ENCODE results near the gene MOGAT1. TPM values are rescaled to one million over a fixed set of nuclear protein-coding genes. Genes with fewer than 3 reads are reported as not detected.

Gene MOGAT1
- total and polyA plus RNA-seq, 9 of the 15 experiments (the other 6 are each of a cell fraction or from before 2014, with no cell fraction given): not detected

DNA sequence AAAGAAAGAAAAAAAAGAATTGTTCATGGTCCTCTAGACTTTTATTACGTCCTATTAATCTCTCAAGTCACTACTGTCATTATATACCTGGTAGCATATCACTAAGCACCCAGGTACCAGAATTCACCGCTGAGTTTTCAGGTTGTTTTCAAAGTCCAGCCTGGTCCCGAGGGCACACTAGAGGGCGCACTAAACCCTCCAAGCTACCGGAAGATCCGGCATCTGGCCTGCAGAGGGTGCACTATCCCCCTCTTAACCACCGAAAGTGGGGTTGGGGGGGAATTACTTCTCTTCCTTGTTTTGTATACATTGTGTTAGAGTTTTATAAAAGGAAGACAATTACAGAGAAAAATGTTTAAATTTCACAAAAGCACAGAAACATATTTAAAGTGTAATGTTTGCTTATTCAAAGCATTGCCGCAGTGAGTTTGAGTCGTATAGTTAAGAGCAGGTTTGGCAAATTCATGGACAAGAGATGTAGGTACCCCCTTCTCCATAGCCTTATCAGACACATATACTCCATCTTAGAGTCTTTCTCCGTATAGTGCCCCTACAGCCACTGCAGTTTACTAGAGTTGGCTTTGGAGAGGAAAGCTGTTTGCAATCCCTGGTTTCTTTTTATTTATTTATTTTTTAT is 19.2 kb downstream of the MOGAT1 start (continued):
- TF ChIP-seq, protein P1, sequence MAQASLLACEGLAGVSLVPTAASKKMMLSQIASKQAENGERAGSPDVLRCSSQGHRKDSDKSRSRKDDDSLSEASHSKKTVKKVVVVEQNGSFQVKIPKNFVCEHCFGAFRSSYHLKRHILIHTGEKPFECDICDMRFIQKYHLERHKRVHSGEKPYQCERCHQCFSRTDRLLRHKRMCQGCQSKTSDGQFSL (CRISPR knock-in tag; IDR thresholded peaks at IDR 0.05): peak; percentile 97
- TF ChIP-seq, protein P1 (tag; IDR thresholded peaks at IDR 0.05): peak in 1 of 2 experiments; percentile 85; a peak in 2 of 4 replicates
- TF ChIP-seq, protein P2, sequence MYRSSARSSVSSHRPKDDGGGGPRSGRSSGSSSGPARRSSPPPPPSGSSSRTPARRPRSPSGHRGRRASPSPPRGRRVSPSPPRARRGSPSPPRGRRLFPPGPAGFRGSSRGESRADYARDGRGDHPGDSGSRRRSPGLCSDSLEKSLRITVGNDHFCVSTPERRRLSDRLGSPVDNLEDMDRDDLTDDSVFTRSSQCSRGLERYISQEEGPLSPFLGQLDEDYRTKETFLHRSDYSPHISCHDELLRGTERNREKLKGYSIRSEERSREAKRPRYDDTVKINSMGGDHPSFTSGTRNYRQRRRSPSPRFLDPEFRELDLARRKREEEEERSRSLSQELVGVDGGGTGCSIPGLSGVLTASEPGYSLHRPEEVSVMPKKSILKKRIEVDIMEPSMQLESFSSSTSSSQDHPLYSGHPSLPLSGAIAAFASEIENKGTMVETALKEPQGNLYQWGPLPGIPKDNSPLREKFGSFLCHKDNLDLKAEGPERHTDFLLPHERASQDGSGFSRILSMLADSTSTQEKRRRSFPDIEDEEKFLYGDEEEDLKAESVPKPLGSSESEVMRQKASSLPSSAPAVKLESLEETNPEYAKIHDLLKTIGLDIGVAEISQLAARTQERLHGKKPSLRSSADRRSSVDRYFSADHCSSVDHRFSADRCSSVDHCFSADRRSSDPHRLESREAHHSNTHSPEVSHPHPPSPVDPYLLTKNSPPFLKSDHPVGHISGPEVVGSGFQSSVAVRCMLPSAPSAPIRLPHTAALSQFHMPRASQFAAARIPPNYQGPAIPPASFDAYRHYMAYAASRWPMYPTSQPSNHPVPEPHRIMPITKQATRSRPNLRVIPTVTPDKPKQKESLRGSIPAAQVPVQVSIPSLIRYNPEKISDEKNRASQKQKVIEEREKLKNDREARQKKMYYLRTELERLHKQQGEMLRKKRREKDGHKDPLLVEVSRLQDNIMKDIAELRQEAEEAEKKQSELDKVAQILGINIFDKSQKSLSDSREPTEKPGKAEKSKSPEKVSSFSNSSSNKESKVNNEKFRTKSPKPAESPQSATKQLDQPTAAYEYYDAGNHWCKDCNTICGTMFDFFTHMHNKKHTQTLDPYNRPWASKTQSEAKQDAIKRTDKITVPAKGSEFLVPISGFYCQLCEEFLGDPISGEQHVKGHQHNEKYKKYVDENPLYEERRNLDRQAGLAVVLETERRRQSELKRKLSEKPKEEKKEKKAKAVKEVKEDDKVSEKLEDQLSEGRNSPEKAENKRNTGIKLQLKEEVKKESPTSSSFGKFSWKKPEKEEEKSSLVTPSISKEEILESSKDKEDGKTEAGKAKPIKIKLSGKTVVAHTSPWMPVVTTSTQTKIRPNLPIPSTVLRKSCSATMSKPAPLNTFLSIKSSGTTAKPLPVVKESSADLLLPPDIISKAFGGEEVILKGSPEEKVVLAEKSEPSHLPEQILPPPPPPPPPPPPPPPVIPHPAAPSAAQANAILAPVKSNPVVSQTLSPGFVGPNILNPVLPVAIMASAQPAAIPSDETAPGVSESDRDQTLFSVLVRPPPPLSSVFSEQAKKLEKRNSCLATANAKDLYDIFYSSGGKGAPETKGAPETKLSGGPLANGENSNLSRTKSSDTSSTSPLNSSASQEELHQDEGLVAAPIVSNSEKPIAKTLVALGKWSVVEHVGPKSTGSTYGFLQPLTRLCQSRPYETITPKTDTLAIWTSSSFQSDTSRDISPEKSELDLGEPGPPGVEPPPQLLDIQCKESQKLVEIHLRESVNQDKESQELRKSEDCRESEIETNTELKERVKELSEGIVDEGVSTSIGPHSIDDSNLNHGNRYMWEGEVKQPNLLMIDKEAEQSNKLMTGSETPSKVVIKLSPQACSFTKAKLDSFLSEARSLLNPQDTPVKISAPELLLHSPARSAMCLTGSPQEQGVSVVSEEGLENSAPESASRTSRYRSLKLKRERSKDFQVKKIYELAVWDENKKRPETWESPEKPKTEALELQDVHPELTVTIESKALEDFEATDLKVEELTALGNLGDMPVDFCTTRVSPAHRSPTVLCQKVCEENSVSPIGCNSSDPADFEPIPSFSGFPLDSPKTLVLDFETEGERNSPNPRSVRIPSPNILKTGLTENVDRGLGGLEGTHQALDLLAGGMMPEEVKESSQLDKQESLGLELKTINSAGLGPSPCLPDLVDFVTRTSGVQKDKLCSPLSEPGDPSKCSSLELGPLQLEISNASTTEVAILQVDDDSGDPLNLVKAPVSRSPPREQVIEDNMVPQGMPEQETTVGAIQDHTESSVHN (IDR thresholded peaks at IDR 0.05; ENCODE audit: borderline replicate concordance in 1 of 2, low read depth in 1 of 2): no peak
- TF ChIP-seq SETDB1 (IDR thresholded peaks at IDR 0.05; ENCODE audit: low read length) (no peak), SP1 (CRISPR knock-in tag; IDR thresholded peaks at IDR 0.05) (no peak)
- TF ChIP-seq, protein P3, sequence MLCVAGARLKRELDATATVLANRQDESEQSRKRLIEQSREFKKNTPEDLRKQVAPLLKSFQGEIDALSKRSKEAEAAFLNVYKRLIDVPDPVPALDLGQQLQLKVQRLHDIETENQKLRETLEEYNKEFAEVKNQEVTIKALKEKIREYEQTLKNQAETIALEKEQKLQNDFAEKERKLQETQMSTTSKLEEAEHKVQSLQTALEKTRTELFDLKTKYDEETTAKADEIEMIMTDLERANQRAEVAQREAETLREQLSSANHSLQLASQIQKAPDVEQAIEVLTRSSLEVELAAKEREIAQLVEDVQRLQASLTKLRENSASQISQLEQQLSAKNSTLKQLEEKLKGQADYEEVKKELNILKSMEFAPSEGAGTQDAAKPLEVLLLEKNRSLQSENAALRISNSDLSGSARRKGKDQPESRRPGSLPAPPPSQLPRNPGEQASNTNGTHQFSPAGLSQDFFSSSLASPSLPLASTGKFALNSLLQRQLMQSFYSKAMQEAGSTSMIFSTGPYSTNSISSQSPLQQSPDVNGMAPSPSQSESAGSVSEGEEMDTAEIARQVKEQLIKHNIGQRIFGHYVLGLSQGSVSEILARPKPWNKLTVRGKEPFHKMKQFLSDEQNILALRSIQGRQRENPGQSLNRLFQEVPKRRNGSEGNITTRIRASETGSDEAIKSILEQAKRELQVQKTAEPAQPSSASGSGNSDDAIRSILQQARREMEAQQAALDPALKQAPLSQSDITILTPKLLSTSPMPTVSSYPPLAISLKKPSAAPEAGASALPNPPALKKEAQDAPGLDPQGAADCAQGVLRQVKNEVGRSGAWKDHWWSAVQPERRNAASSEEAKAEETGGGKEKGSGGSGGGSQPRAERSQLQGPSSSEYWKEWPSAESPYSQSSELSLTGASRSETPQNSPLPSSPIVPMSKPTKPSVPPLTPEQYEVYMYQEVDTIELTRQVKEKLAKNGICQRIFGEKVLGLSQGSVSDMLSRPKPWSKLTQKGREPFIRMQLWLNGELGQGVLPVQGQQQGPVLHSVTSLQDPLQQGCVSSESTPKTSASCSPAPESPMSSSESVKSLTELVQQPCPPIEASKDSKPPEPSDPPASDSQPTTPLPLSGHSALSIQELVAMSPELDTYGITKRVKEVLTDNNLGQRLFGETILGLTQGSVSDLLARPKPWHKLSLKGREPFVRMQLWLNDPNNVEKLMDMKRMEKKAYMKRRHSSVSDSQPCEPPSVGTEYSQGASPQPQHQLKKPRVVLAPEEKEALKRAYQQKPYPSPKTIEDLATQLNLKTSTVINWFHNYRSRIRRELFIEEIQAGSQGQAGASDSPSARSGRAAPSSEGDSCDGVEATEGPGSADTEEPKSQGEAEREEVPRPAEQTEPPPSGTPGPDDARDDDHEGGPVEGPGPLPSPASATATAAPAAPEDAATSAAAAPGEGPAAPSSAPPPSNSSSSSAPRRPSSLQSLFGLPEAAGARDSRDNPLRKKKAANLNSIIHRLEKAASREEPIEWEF (CRISPR knock-in tag; IDR thresholded peaks at IDR 0.05): no peak
- TF ChIP-seq, protein P4, sequence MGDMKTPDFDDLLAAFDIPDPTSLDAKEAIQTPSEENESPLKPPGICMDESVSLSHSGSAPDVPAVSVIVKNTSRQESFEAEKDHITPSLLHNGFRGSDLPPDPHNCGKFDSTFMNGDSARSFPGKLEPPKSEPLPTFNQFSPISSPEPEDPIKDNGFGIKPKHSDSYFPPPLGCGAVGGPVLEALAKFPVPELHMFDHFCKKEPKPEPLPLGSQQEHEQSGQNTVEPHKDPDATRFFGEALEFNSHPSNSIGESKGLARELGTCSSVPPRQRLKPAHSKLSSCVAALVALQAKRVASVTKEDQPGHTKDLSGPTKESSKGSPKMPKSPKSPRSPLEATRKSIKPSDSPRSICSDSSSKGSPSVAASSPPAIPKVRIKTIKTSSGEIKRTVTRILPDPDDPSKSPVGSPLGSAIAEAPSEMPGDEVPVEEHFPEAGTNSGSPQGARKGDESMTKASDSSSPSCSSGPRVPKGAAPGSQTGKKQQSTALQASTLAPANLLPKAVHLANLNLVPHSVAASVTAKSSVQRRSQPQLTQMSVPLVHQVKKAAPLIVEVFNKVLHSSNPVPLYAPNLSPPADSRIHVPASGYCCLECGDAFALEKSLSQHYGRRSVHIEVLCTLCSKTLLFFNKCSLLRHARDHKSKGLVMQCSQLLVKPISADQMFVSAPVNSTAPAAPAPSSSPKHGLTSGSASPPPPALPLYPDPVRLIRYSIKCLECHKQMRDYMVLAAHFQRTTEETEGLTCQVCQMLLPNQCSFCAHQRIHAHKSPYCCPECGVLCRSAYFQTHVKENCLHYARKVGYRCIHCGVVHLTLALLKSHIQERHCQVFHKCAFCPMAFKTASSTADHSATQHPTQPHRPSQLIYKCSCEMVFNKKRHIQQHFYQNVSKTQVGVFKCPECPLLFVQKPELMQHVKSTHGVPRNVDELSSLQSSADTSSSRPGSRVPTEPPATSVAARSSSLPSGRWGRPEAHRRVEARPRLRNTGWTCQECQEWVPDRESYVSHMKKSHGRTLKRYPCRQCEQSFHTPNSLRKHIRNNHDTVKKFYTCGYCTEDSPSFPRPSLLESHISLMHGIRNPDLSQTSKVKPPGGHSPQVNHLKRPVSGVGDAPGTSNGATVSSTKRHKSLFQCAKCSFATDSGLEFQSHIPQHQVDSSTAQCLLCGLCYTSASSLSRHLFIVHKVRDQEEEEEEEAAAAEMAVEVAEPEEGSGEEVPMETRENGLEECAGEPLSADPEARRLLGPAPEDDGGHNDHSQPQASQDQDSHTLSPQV (IDR thresholded peaks at IDR 0.05): peak; percentile 48; the same call in 1 of the 2 replicates
